Uterus (tissue), 4 donors: ENCODE data around the gene PIK3C2A. TPM values are rescaled to one million over a fixed set of nuclear protein-coding genes. Genes with fewer than 3 reads are reported as not detected.
A peak's percentile ranks its signal among the peaks of the same experiment; 100 is the strongest.

Source experiments
- DNase-seq, 2 donors: peaks; one replicate each; pipeline ENCODE4 v3.0.0-alpha.2; 2019 to 2020
- H3K27ac ChIP-seq, 2 donors: fragments of 200-600 bp; sonication (generic); 1 replicate in 1 of 2; 2 replicates in 1 of 2; pipeline ENCODE4 v1.5.1; 2016 to 2018
- H3K27me3 ChIP-seq, 2 donors: fragments of 200-600 bp; sonication (generic); one replicate each; pipeline ENCODE4 v1.5.1; 2018 to 2019; ENCODE audit warnings: control low read depth in 1 of 2
- H3K36me3 ChIP-seq, 2 donors: fragments of 200-600 bp; sonication (generic); one replicate each; pipeline ENCODE4 v1.5.1; 2019; ENCODE audit warnings: control low read depth in 1 of 2
- H3K4me1 ChIP-seq, 2 donors: fragments of 200-600 bp; sonication (generic); one replicate each; pipeline ENCODE4 v1.5.1; 2018 to 2019; ENCODE audit warnings: control low read depth in 1 of 2
- H3K4me3 ChIP-seq, 2 donors: fragments of 200-600 bp; sonication (generic); 1 replicate in 1 of 2; 2 replicates in 1 of 2; pipeline ENCODE4 v1.5.1; 2018 to 2019; ENCODE audit warnings: mild to moderate bottlenecking in 1 of 2
- H3K9me3 ChIP-seq, 2 donors: fragments of 200-600 bp; sonication (generic); one replicate each; pipeline ENCODE4 v1.5.1; 2019; ENCODE audit warnings: control low read depth in 1 of 2
- CTCF ChIP-seq, 4 experiments: fragments of 200-600 bp in 2 of 4; fragments of 450-650 bp in 2 of 4; sonication (generic) in 2 of 4; IDR thresholded peaks; one replicate each; pipeline ENCODE4 v1.5.1; 2016 to 2019; ENCODE audit warnings: antibody characterized with exemption in 4 of 4, mild to moderate bottlenecking in 2 of 4, moderate library complexity in 1 of 4
- POLR2A ChIP-seq, 2 donors: fragments of 450-650 bp; IDR thresholded peaks; one replicate each; pipeline ENCODE4 v1.6.1; 2016; ENCODE audit warnings: antibody characterized with exemption in 2 of 2, mild to moderate bottlenecking in 1 of 2, moderate library complexity in 1 of 2
- intact Hi-C: fragments of 100-400 bp; cut with DNase I; formaldehyde crosslinking; loops from one replicate; pipeline ENCODE4 v1.15.1; 2023; ENCODE audit warnings: low total_unique reads
- total RNA-seq, 4 donors: library from RNA; depleted of rRNA in 3 of 4; stranded (reverse); fragments of >200 nt in 3 of 4; gene quantifications; one replicate each; pipeline versions ENCODE4 v1.1.0 to v1.2.4, GENCODE V29; 2014 to 2023
- donor health status: DM: yes; HTN: yes; CAD: no.

PIK3C2A gene
- total RNA-seq: 100 to 1,000 TPM in 1 of 4 donors, 10 to 100 TPM in 3; 63.5 to 147 (median 90.5) TPM

- H3K4me1 ChIP-seq: no peaks in the 10 kb centered on the region
- peak within 1 kb of the TSS; percentile 98 for H3K27ac ChIP-seq
- no peaks in the 10 kb centered on the region for H3K9me3 ChIP-seq
- no peaks in the 10 kb centered on the region for H3K27me3 ChIP-seq
- no peaks in the 10 kb centered on the region for H3K36me3 ChIP-seq
- intact Hi-C loops: loop anchor here (10.0 kb wide), 1 partner anchor 1553 kb away; no protein-coding TSS in a partner anchor
- peak; percentile 95 to 97 for DNase-seq
- TF ChIP-seq POLR2A (IDR thresholded peaks at IDR 0.05) (peak; percentile 92 to 97), CTCF (IDR thresholded peaks at IDR 0.05) (no peak)
- H3K4me3 ChIP-seq: peak within 1 kb of the TSS; percentile 76 to 91
These were observed at the start of gene PIK3C2A for GRCh38 chr11:17207317-17208256. Gene PIK3C2A, minus strand, starts transcription at chr11:17207986. Its CDS starts 38,245 bp downstream, at chr11:17169741.

GRCh38 chr11:17257196-17257595, 49.4 kb upstream of the PIK3C2A start:
- Histone ChIP-seq H3K9me3 (no peaks in the 10 kb centered on the region), H3K27me3 (no peaks in the 10 kb centered on the region), H3K36me3 (no peaks in the 10 kb centered on the region), H3K4me3 (no peak overlapping the region), H3K27ac (no peak overlapping the region), H3K4me1 (no peaks in the 10 kb centered on the region)
- no peak for DNase-seq
- intact Hi-C loops: no loop called here
- TF ChIP-seq POLR2A (IDR thresholded peaks at IDR 0.05) (no peak), CTCF (IDR thresholded peaks at IDR 0.05) (no peak)

GRCh38 chr11:17256512-17256911, 48.7 kb upstream of the PIK3C2A start:
- Histone ChIP-seq H3K36me3 (no peaks in the 10 kb centered on the region), H3K27ac (no peak overlapping the region), H3K4me3 (no peak overlapping the region), H3K27me3 (no peaks in the 10 kb centered on the region), H3K4me1 (no peaks in the 10 kb centered on the region), H3K9me3 (no peaks in the 10 kb centered on the region)
- TF ChIP-seq POLR2A (IDR thresholded peaks at IDR 0.05) (no peak), CTCF (IDR thresholded peaks at IDR 0.05) (no peak)
- intact Hi-C loops: no loop called here
- no peak for DNase-seq

GRCh38 chr11:17252704-17253103, 44.9 kb upstream of the PIK3C2A start:
- Histone ChIP-seq H3K27me3 (no peaks in the 10 kb centered on the region), H3K36me3 (no peaks in the 10 kb centered on the region), H3K4me1 (no peaks in the 10 kb centered on the region), H3K4me3 (no peak overlapping the region), H3K27ac (no peak overlapping the region), H3K9me3 (no peaks in the 10 kb centered on the region)
- DNase-seq: no peak
- TF ChIP-seq CTCF (IDR thresholded peaks at IDR 0.05) (no peak), POLR2A (IDR thresholded peaks at IDR 0.05) (no peak)
- intact Hi-C loops: no loop called here
